Astrocyte of the cerebellum (primary cell): Measurements from ENCODE around the gene MET.

Experiments
- DNase-seq: peaks from one replicate; pipeline ENCODE4 v3.0.0-alpha.2; 2011; ENCODE audit warnings: low read depth
- H3K4me3 ChIP-seq: 2 replicates; pipeline ENCODE4 v1.5.1; 2011; ENCODE audit warnings: mild to moderate bottlenecking, low read depth, low read length, moderate library complexity
- in situ Hi-C: cut with HindIII; loops from 2 replicates; pipeline ENCODE4 v1.10.0; 2017; ENCODE audit warnings: low sequenced_read_pairs
- TF ChIP-seq, protein P1 (sequence below): IDR thresholded peaks from 2 replicates; pipeline ENCODE4 v1.5.1; 2012; ENCODE audit warnings: low read length, low read depth, moderate library complexity, mild to moderate bottlenecking; ENCODE audit errors: missing control alignments

MET gene

DNA sequence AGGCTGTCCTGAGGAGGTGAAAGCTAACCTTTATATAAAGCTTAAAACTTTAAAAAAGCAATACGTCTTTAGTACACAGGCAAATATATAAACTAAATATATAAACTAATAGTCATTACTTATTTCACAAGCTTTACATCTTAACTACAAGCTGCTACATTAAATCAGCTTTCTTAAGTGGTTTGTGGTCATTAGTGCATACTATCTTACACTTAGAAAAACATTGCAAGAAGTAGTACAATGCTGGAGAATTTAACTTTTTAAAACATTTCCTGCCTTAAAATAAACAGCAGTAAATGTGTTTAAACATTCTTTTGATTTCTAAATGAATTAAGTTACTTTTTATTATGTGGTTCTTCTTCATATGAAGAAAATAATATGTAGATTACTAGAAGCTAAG lies 36.3 kb downstream of the MET start:
- H3K4me3 ChIP-seq = no peak overlapping the region
- TF ChIP-seq, protein P1, sequence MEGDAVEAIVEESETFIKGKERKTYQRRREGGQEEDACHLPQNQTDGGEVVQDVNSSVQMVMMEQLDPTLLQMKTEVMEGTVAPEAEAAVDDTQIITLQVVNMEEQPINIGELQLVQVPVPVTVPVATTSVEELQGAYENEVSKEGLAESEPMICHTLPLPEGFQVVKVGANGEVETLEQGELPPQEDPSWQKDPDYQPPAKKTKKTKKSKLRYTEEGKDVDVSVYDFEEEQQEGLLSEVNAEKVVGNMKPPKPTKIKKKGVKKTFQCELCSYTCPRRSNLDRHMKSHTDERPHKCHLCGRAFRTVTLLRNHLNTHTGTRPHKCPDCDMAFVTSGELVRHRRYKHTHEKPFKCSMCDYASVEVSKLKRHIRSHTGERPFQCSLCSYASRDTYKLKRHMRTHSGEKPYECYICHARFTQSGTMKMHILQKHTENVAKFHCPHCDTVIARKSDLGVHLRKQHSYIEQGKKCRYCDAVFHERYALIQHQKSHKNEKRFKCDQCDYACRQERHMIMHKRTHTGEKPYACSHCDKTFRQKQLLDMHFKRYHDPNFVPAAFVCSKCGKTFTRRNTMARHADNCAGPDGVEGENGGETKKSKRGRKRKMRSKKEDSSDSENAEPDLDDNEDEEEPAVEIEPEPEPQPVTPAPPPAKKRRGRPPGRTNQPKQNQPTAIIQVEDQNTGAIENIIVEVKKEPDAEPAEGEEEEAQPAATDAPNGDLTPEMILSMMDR = no peak
- in situ Hi-C loops = no loop called here
- no peak for DNase-seq

DNA sequence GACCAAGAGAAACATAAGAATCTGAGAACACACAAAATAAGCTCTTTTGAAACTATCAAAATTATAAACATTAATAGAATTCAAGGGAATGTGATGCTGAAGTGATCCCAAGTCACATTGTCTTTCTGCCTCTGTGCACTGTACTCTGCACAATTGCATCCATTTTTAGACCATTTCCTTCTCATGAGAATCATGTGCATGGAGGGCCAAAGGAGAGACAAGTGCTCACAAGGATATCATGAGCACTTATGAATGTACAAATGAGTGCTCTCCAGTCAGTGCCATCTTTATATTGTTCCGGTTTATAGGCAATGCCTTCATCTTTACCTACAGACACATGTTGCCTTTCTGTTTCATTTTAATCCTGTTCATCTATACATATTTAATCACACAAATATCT lies 36.9 kb downstream of the MET start:
- in situ Hi-C loops = no loop called here
- no peak overlapping the region for H3K4me3 ChIP-seq
- DNase-seq = no peak
- TF ChIP-seq, protein P1 = no peak

DNA sequence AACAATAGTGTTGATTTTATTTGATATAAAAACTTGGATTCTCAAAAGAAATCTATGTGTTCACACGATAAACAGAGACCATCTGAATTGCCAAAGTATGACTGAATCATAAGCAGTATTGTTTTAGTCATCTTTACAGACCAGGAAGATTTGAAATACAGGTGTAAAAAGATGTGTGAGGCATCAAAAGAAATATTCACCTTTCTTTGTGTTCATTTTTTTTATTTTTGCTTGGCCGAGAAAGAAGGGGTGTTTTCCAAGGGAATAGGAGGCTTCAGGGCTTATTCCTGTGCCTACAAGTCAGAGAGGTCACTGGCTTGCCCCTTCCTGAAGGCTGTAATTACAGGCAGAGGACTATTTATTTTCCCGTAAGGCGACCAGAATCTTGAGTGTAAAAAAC lies 37.3 kb downstream of the MET start:
- no peak for DNase-seq
- no peak overlapping the region for H3K4me3 ChIP-seq
- TF ChIP-seq, protein P1 = no peak
- in situ Hi-C loops = no loop called here

DNA sequence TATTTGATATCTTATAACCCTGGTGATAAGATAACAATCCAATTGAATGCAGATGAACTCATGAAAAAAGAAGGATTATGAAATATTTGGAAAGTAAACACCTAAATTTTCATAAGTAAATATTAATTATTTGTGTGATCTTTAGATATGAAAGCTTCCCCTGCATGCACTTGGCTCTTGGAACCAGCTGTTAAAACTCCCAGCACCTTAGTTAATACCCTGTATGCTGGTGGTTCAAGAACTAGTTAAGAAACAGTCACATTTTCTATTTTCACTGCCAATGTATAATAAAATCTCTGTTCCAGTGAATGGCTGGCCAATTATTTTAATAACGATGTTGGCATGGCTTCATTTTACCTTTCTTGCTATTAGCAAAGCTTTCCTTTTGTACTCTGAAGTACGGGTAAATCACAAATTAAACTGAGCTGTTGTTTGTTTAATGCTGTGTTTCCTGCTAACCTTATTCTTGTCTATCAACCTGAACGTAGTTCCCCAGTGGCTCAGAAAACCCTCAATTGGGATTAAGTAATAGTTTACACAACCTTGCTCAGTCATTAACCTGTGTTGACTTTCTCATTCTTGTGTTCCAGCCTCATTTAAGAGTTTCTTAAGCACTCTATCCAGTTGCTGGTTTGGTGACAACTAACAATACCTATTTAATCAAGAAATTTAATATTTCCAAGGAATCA lies 38.9 kb downstream of the MET start:
- DNase-seq = no peak
- in situ Hi-C loops = no loop called here
- TF ChIP-seq, protein P1 = no peak
- H3K4me3 ChIP-seq = no peak overlapping the region

DNA sequence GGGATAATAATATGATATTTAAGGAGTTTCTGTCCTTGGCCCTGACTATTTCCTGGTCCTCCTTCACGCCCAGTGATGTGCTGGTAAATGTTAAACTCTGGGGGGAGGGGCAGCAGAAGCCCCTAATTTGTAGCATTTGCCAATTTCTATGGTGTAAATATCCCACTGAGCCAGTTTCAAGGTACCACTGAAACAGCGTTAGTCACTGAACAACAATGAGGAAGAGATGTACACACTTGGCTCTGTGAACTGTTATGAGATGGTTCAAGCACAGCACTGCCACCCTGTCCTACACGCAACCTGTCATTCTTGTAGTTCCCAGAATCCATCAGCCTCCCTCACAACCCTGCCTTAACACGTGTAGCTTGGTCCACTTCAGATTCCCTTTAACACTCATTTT lies 39.8 kb downstream of the MET start:
- TF ChIP-seq, protein P1 = no peak
- no peak for DNase-seq

DNA sequence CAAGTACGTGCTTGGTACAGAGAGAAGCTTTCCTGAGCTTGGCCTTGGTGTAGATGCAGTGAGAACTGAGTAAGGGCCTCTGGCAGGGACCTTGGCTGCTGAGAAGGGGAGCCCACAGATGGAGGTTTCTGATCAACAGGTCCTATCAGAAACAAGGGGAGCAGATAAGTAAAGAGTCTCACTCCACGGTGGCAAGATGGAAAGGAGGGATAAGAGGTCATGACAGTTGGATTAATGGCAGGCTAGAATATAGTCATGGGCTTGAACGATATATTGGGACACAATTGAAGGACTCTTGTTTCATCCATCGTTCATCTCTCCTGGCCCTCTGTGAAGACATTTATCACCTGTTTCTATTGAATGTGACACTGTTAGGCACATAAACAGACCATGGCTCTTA lies 41.5 kb downstream of the MET start:
- TF ChIP-seq, protein P1 = no peak
- no peak overlapping the region for H3K4me3 ChIP-seq
- DNase-seq = no peak
- in situ Hi-C loops = no loop called here

More for the DNA sequence above, 39.8 kb downstream of the MET start:
- H3K4me3 ChIP-seq = no peak overlapping the region
- in situ Hi-C loops = no loop called here

DNA sequence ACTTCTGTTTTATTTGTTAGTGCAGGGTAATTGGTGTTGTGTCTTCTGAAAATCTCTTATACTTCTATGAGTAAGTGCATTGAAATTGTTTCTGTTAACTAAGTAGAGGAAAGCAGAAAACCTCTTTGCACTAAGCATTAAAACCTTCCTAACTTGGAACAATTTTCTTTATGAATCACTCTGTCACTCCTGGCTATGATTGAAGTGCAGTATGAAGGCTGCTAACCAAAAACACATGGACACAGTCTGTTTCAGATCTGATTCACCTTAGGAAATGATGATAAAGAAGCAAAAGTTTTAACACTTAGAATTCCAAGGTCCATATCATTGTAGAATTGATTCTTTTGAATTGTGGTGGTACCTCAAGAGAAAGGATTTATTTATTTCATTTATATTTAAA lies 41.9 kb downstream of the MET start:
- no peak overlapping the region for H3K4me3 ChIP-seq
- DNase-seq = no peak
- TF ChIP-seq, protein P1 = no peak
- in situ Hi-C loops = no loop called here
